HG03439 (cell line): ENCODE measurements around the gene NUDT14.

Source experiments
- ATAC-seq: cut with Tn5 transposase; IDR thresholded peaks from one replicate; pipeline ENCODE4 v1.9.1; 2021; ENCODE audit warnings: mild to moderate bottlenecking, moderate library complexity; ENCODE audit not compliant: unreplicated experiment

NUDT14 gene

DNA sequence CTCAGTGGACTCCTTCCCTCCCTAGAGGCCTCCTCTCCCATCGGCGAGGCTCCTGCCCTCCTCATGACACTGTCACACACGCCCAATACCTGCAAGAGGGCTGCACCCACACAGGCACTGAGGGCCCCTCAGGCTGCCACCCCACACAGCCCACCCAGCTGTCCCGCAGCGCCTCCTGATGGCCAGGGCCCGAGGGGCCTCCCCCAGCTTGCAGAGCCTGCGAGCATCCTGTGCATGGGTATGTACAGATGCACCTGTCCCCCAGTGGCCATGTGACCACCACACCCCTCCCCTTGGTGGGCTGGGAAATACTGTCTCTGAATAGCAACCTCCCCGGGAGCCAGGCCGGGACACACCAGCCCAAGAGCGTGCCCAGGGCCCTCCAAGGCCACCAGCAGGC lies 19.0 kb upstream of the NUDT14 start:
- no peak for ATAC-seq

DNA sequence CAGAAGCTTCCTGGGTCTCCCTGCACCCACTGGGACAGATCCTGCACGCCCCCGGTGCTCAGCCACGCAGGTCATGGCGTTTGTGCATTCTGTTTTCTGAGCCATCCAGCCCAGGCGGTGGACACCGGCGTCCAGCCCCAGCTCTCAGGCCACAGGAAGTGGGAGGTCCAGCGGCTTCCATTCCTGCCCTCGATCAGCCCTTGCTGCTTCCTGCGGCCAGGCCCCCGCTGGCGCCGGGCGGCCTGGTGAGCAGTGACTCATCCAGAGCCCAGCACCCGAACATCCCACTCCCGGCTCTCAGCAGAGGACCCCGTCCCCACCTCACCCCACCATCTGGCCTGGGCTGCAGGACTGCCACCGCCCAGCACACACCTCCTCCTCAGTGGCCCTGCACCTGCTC lies 18.0 kb upstream of the NUDT14 start:
- no peak for ATAC-seq

DNA sequence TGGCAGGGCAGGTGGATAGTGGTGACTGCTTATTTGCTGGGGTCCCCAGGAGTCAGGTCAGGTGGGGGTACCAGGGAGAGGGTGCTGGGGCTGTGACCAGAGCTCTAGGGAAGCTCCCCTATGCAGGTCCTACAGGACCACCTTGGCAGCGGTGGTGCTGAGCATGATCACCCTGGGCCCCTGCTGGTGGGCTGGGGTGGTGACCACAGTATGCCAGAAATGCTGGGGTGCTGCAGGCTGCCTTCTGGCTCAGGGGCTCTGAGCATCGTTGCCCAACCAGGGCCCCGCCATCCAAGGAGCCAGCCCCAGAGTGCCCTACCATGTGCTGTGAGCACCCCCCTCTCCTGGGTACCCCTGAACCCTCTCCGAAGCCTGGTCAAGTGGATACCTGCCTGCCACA lies 17.5 kb upstream of the NUDT14 start:
- ATAC-seq: no peak

DNA sequence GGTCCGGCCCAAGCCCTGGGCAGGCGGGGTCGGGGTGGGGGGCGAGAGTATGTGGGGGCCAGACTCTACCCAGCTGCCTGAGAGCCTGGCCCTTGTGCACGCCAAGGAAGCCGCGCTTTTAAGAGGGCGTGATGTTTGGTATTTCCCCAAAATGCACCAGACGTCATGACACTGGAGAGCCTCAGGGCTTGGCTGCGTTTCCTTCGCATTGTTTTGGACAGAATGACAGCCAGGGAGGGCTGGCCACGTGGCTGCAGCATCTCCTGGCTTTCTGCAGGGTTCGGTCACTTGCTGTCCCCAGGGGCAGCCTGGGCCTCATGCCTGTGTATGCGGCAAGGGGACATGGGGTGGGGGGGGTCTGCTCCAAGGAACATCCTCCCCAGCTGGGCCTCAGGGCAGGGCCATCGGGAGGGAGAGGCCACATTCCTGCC lies 16.1 kb upstream of the NUDT14 start:
- ATAC-seq: no peak

DNA sequence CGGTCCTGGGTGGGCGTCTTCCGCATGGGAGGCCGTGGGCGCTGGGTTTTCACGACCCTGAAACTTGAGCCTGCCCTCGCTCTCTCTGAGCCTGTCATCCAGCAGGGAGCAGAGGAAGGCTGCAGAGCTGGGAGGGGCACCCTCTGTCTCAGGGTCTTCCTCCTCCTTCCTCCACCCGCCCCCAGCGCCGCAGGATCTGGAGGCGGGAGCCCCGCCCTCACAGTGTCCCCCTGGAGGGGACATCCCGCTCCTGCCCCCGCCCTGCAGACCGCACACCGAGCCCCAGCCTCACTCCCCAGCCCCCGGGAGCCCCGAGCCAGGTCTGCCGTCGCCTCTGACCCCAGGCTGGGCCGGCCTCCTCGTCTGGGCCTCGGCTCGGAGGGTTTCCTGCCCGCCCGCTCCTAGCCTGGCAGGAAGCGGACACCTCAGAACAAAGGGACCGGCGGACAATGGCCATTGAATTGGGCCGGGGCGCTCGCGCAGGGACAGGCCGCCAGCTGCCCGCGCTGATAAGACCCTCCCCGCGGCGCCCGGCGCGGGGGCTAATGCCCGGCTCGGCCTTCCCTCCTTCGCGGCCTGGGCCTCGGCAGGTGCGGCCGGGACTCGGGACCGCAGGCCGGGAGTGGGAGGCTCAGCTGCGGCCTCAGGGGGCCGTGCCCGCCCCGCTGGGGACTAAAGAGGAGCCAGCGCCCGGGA lies 15.3 kb upstream of the NUDT14 start:
- ATAC-seq: no peak

DNA sequence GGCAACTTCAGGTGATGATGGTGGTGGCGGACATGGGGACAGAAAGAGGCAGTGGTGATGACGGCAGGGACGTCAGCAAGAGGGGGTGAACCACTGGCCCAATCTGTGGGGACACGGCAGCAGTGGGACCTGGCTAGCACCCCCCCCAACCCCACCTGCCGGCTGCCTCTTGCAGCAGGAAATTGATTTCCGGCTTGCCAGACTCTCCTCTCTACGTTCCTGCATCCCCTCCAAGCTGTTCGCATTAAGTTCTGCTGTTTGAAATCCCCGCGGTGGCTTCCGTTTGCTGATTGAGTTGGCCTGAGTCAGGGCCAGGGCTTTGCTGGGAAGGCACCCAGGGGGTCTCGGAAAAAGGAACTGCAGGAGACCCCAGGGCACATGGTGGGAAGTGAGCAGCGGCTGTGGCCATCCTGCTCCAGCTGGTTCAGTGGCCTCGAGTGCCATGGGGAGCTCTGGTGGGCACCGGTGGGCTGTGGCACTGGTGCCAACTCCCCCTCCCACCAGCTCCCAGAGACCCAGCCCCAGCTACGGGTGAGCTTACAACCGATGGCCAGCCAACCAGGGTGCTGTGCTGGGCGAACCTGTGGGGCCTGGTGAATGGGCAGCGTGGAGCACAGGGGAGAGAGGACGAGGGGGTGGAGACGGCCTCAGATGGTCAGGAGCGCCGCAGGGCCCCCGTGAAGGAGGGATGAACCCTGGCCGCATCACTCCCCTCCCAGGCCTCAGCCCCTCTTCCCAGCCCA lies 14.6 kb upstream of the NUDT14 start:
- ATAC-seq: no peak

DNA sequence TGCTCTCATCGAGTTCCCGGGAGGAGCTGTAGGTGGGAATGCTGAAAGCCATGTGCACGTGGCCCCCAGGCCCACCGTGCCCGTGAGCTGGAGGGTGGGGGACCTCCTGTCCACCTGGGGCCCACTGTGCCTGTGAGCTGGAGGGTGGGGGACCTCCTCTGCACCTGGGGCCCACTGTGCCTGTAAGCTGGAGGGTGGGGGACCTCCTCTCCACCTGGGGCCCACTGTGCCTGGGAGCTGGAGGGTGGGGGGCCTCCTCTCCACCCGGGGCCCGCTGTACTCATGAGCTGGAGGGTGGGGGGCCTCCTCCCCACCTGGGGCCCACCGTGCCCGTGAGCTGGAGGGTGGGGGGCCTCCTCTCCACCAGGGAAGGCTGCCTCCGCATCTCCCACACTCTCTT lies 13.9 kb upstream of the NUDT14 start:
- no peak for ATAC-seq

DNA sequence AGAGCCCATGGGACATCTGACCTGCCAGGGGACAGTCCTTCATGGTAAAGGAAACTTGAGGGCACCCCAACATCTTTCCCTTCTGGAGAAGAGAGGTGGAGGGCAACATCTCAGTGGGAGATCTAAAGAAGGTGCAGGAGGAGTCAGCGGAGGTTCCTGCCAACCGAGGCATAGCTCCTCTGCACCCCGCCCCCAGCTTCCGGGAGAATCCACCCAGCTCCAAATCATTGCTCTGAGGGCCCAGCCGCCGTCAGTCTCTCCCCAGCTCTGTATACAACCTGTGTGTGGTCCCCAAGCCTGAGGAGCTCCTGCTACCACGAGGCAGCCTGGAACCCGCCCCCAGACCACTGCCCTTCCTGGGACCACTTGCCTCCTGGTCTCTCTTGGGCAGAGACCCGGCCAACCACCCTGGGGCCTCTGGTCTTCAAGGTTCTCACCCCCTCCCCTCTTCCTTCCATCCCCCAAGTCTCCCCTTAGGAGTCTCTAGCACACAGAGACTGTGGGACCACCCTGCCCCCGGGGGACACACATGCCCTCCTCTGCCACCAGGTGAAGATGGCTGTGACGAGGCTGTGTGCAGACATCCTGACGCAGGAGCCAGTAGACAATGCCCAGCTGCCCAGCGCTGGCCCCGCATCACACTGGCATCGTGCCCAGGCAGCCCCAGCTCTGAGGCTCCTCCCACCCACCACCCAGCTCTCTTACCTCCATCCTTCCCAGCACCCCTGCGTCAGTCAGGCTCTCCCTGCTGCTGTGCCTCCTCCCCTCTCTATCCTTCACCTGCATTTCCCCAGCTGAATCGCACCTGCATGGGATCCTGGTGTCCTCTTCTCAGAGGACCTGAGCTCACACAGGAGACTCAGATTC lies 13.0 kb upstream of the NUDT14 start:
- no peak for ATAC-seq

DNA sequence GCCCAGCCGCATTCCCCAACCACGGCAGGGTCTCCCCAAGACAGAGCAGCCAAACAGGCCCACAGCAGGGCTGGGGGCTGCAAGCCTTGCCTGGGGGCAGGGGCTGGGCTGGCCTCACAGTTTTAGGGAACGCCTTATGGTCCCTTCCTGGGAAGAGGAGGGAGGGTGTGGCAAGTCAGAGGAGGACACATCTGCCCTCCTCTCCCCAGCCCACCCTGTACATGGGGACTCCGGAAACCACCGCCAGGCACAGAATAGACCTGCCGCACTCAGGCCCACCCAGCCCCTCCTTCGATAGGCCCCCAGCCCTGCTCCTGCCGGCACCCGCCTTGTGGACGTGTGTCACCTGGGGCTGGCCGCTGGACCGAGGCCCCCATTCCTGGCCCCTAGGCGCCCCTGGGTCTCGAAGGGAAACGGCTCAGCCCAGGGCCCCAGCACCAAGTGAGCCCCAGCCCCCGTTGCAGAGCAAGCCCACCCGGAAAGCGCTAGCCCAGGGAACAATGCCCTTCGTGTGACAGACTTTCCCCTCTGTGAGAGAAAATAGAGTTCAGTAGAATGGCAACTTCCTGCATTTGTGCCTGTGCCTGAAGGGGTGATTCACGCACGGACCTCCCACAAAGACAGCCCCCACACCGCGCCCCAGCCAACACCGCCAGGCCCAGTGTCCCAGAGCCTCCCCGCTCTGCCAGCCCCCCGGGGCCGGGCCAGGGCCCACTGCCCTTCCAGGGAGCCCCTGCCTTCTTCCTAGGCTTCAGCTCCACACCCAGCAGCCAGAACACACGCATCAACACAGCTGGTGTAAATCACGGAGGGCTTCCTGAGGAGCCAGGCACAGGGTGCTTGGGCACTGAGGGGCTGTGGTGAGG lies 12.0 kb upstream of the NUDT14 start:
- ATAC-seq: no peak

DNA sequence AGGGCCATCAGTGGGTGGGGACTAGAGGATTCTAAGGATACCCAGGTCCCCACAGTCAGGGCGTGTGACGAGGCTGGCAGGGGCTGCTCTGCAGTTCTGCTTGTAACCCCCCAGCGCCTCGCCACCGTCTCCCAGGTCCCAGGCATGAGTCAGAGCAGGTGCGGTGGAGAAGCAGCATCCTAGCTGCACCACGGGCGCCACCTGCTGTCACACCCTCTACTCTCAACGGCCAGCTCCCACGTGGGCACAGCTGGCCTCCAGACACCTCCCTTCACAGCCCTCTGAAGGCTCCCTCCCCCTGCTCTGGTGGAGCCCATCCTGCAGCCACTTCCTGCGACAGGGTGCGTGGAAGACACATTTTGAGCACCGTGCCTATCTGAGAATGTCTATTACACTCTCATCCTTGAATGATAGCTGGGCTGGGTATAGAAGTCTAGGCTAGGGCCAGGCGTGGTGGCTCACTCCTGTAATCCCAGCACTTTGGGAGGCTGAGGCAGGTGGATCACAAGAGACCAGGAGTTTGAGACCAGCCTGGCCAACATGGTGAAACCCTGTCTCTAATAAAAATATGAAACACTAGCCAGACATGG lies 6.9 kb upstream of the NUDT14 start:
- no peak for ATAC-seq

DNA sequence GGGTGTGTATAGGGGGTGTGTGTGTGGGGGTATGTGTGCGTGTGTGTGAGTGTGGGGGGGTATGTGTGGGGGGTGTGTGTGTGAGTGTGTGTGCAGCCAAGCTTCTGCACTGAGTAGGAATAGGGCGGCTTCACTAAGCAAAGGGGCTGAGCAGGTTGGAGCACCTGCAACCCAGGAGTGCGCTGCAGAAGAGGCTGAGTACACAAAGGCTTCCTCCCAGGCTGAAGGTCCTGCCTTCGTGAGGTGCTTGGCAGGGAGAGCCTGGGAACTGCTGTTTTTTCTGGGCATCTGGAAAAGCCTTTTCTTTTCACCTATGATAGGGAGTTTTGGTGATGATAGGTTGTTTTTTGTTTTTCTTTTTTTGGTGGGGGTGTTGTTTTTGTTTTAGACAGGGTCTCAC lies 6.0 kb upstream of the NUDT14 start:
- no peak for ATAC-seq

DNA sequence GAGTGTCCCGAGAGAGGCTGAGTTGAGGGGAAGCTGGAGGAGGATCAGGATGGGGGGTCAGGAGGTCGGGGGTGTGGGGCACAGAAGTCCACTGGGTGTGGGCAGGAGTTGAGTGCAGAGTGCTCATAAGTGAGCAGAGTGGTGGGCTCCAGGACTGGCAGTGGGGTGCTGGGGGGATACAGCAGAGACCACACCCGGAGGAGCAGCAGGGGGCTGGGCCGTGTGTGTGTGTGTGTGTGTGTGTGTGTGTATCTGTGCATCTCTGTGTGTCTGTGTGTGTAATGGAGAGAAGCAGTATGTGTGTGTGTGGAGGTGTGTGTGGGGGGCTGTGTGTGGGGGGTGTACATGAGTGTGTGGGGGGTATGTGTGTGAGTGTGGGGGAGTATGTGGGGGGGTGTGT lies 4.9 kb upstream of the NUDT14 start:
- ATAC-seq: no peak

DNA sequence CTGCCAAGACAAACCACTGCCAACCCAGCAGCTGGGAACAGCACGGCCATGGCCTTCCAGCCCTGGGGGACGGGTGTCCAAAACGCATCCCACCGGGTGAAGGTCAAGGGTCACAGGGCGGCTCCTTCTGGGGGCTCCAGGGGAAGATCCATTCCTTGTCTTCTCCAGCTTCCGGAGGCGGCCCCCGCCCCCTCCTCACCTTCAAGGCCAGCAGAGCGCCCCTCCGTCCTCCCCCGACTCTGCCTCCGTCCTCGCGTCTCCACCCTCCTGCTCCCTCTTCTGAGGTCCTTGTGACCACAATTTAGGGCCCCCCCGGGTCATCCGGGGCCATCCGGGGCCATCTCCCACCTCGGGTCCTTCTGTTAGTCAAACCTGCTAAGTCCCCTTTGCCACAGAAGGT lies 3.9 kb upstream of the NUDT14 start:
- ATAC-seq: no peak

DNA sequence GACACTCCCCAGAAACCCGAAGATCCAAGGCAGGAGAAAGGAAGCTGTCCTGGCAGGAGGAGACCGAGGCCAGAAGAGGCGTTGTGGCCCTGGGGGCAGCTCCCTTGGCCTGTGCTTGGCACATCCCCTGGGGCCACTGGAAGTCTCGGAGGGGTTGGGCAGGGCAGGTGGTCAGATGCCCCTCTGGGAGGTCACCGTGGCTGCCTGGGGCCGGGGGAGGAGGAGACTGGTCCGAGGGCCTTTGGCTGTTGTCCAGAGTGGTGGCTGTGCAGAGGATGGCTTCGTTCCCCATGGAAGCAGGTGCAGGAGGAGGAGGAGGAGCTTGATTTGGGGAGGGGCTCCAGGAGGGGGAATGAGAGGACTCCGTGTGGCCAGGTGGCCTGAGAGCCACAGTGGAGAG lies 3.3 kb upstream of the NUDT14 start:
- no peak for ATAC-seq

DNA sequence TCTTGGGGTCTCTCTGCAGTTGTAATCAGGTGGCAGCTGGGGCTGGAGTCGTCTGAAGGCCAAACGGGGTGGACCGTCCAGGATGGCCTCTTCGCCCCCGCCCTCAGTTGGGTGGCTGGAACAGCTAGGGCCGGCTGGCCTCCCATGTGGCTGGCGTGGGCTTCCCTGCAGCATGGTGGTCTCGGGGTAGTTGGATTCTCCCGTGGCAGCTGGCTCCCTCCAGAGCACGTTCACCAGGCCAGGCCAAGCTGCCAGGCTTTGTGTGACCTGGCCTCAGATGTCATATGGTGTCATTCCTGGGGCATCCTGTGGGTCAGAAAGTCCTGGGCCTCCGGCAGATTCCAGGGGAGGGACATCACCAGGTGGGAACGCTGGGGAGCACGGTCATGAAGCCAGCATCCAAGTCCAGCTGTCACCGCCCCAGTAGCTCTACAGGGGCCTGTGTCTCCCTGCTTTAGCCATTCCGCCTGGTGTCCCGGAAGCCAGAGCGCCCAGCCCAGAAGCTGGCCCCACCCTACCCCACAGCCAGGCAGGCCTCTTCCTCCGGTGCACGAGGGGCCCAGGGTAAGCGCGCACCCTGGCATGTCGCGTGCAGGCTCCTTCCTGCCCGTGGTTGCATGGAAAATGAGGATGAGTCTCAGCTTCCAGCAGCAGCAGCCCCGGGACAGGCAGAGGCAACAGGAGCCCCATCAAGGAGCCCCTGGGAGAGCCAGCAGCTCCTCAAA lies 1.3 kb upstream of the NUDT14 start:
- no peak for ATAC-seq

DNA sequence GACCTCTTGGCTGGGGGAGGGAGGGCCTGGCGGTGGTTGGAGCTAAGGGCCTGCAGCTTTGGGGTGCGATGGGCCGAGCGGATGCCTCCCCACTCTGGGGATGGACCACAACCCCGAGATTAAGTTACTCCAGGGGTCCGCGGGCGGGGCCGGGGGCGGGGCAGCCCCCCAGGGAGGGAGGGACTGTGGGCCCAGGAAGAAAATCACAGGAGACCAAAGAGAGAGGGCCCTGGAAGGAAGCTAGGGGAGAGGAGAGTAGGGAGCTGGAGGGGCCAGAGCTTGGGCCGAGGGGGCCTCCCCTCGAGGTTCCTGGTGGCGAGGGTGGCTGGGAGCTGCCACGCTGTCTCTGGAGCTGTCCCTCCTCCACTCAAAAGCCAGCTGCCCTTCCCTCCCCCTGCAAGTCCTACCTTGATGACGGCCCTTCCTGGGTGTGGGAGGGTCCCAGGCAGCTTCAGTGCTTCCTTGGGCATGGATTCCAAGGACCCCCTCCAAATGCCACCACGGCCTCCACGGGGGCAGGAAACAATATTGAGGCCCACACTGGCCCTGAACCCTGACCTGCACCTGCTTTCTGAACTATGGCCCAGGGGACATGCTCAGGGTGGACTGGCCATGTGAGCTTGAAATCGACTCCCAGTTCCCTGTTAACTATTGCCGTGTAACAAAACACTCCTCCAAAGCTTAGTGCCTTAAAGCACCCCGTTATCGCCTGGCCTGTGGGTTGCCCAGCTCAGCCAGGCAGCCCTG lies 610 bp upstream of the NUDT14 start:
- ATAC-seq: no peak

DNA sequence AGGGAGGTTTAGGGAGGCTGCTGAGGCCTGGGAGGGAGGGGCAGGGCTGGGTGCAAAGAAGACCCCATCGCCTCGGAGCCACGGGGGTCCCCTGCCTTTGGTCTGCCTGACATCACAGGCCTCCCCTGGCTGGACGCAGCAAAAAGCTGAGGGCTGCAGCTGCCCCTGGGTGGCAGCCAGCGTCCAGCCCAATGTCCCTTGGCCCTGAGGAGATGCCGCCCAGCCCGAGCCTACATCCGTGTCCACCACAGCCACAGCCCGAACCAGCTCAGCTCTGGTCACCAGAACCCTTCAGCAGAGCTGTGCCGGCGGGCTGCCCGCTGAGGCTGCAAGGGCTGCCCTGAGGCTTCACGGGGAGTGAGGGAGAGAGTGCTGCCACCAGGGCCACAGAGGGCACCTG lies 1.9 kb downstream of the NUDT14 start:
- no peak for ATAC-seq

DNA sequence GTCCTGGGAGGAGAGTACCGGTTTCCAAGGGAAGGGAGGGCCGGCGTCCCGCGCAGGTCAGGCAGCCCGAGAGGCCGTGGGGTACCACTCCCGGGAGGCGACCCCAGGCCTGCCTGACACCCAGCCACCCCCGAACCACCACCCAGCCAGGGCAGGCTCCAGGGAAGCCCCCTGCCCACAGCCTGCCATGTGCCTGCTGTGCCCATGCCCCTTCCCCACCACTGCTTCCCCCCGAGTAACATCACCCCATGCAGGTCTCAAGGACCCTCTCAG lies 2.3 kb downstream of the NUDT14 start:
- no peak for ATAC-seq
